Large intestine (tissue), 3 donors: ENCODE data around the gene PCSK6. TPM values are rescaled to one million over a fixed set of nuclear protein-coding genes. Genes with fewer than 3 reads are reported as not detected.

Experiments used
- DNase-seq, 2 donors: peaks; one replicate each; pipeline versions ENCODE4 v3.0.0 to v3.0.0-alpha.2; 2013
- H3K27ac ChIP-seq: one replicate; pipeline ENCODE4 v1.5.1; 2013; ENCODE audit warnings: low read length
- H3K27me3 ChIP-seq: 2 replicates; pipeline ENCODE4 v1.6.1; 2013; ENCODE audit warnings: low read length; ENCODE audit not compliant: control insufficient read depth, insufficient read depth
- H3K36me3 ChIP-seq: 2 replicates; pipeline ENCODE4 v1.6.1; 2013; ENCODE audit warnings: low read length; ENCODE audit not compliant: control insufficient read depth, insufficient read depth
- H3K4me1 ChIP-seq: one replicate; pipeline ENCODE4 v1.6.1; 2013; ENCODE audit warnings: low read length; ENCODE audit not compliant: control insufficient read depth, insufficient read depth
- H3K4me3 ChIP-seq: one replicate; pipeline ENCODE4 v1.5.1; 2013; ENCODE audit warnings: low read length
- H3K9me3 ChIP-seq: one replicate; pipeline ENCODE4 v1.6.1; 2013; ENCODE audit warnings: mild to moderate bottlenecking, low read depth, low read length, moderate library complexity; ENCODE audit not compliant: control insufficient read depth
- WGBS: methylation state at CpG from one replicate; pipeline ENCODE4 v1.1.5; 2013; ENCODE audit warnings: low lambda C conversion rate; ENCODE audit not compliant: insufficient coverage; 5-methylcytosine and 5-hydroxymethylcytosine counted together
- polyA plus RNA-seq: library from polyadenylated mRNA; unstranded; fragments of 120-200 nt; gene quantifications from one replicate; pipeline ENCODE4 v1.2.1, GENCODE V29; 2013

PCSK6 gene
- polyA plus RNA-seq, 1 donor: 22.2 TPM

DNA sequence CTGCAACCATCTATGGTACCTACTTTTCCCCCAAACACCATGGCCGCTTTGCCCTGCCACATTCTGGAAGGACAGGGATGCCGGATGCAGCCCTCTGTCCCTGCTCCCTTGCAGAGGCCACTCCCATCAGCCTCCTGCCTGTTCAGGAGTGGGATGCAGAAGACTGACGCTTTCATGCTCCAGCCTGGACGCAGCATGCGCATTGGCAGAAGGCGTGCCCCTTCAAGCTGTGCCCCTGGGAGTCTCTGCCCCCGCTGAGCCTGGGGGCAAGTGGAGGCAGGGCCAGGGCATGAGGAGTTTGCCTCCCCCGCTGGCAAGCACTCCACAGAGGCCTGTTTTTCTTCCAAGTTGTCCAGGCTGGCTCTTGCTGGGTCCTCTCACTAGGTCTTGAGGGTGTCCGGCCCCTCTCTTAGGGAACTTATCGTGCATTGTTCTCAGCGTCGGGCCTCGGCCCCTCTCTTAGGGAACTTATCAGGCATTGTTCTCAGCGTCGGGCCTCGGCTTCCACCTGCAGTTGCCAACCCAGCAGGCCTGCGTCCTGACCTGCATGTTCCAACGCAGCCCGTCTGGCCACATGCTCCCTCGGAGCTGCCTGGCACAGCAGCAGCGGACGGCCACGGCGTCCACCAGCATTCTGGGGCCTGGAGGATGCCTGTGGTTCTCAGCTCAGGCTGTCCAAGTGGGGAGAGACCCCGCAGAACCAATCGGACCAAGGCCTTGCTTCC, 179.9 kb downstream of the PCSK6 start:
- Histone ChIP-seq H3K4me1 (no peaks in the 10 kb centered on the region), H3K36me3 (no peaks in the 10 kb centered on the region), H3K27me3 (no peaks in the 10 kb centered on the region), H3K27ac (no peak overlapping the region), H3K9me3 (no peaks in the 10 kb centered on the region), H3K4me3 (no peak overlapping the region)
- DNase-seq: no peak
- no CpG with 5 or more reads among the region's 26 CpGs for WGBS

GRCh38 chr15:101308604-101309435, 180.7 kb downstream of the PCSK6 start:
- DNase-seq: no peak
- no peaks in the 10 kb centered on the region for H3K4me1 ChIP-seq
- no peaks in the 10 kb centered on the region for H3K36me3 ChIP-seq
- no peaks in the 10 kb centered on the region for H3K9me3 ChIP-seq
- no CpG with 5 or more reads among the region's 20 CpGs for WGBS
- no peak overlapping the region for H3K4me3 ChIP-seq
- H3K27me3 ChIP-seq: no peaks in the 10 kb centered on the region
- H3K27ac ChIP-seq: no peak overlapping the region

- Histone ChIP-seq H3K27ac (no peak overlapping the region), H3K9me3 (no peaks in the 10 kb centered on the region), H3K36me3 (no peaks in the 10 kb centered on the region), H3K4me1 (no peaks in the 10 kb centered on the region), H3K27me3 (no peaks in the 10 kb centered on the region), H3K4me3 (no peak overlapping the region)
- DNase-seq: no peak
- WGBS: no CpG with 5 or more reads among the region's 16 CpGs
Observed at GRCh38 chr15:101307897-101308603, 181.5 kb downstream of the PCSK6 start.

- no peak for DNase-seq
- Histone ChIP-seq H3K27ac (no peak overlapping the region), H3K27me3 (no peaks in the 10 kb centered on the region), H3K9me3 (no peaks in the 10 kb centered on the region), H3K36me3 (no peaks in the 10 kb centered on the region), H3K4me1 (no peaks in the 10 kb centered on the region), H3K4me3 (no peak overlapping the region)
- no CpG with 5 or more reads among the region's 24 CpGs for WGBS
Observed at GRCh38 chr15:101307048-101307896, 182.2 kb downstream of the PCSK6 start.

DNA sequence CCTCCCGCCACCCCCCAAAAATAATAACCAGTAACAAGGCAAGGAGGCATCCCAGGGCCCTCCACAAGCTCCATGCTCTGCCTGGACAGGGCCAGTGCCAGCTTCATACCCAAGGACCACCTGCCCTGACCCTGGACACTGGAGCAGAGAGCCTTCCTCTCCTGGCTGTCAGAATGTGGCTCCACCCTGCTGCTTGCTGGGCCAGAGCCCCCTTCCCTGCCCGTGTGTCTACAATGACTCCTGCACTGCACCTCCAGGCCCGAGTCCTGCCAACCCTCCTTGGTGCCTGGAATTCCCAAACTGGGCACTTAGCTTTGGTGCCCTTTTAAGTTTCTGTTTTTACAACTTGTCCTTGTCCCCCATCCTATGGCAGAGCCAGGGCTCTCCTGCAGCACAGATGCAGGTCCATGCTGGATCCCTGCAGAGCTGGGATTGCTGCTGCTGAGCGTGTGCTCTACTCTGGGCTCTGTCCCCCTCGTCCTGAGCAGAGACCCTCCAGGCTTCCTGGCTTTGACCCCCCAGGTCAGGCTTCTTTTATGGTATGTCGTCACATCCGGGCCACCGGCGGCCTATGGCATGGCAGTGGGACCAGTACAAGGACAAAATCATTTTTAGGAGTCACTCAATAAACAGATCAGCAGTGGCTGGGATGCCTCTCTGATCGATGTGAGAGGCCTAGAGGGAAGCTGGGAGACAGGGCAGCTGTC, 183.0 kb downstream of the PCSK6 start:
- Histone ChIP-seq H3K9me3 (no peaks in the 10 kb centered on the region), H3K27me3 (no peaks in the 10 kb centered on the region), H3K27ac (no peak overlapping the region), H3K4me1 (no peaks in the 10 kb centered on the region), H3K4me3 (no peak overlapping the region), H3K36me3 (no peaks in the 10 kb centered on the region)
- no CpG with 5 or more reads among the region's 10 CpGs for WGBS
- DNase-seq: no peak

- Histone ChIP-seq H3K27me3 (no peaks in the 10 kb centered on the region), H3K9me3 (no peaks in the 10 kb centered on the region), H3K36me3 (no peaks in the 10 kb centered on the region), H3K27ac (no peak overlapping the region), H3K4me1 (no peaks in the 10 kb centered on the region), H3K4me3 (no peak overlapping the region)
- no peak for DNase-seq
- no CpG with 5 or more reads among the region's 8 CpGs for WGBS
Observed at GRCh38 chr15:101305820-101306255, 183.7 kb downstream of the PCSK6 start.

DNA sequence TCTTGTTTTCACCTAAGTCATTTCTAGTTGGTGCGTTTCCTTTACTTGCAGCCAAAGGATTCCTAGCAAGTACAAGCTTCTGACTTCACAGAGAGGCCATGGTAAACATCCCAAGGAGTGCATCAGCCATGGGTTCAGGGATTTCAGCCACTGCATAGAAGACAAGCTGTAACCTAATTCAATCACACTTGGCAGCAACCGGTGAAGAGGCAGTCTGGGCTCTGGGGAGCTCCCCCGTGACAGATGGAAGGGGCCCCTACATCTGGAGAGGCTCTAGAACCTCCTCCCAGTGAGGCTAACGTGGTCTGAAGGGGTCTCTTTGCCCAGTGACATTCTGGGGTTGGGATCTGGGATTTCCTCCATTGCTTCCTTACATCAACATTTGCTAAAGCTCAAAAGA, 186.1 kb downstream of the PCSK6 start:
- Histone ChIP-seq H3K27ac (no peak overlapping the region), H3K36me3 (no peaks in the 10 kb centered on the region), H3K9me3 (no peaks in the 10 kb centered on the region), H3K27me3 (no peaks in the 10 kb centered on the region), H3K4me1 (no peaks in the 10 kb centered on the region), H3K4me3 (no peak overlapping the region)
- 100% methylated on average over 1 of the region's 4 CpGs for WGBS
- no peak for DNase-seq

GRCh38 chr15:101296418-101297405, 192.8 kb downstream of the PCSK6 start:
- H3K9me3 ChIP-seq: no peaks in the 10 kb centered on the region
- H3K4me3 ChIP-seq: no peak overlapping the region
- H3K27ac ChIP-seq: peak overlapping the region; percentile 86
- WGBS: 92% methylated on average over 1 of the region's 9 CpGs
- no peaks in the 10 kb centered on the region for H3K27me3 ChIP-seq
- DNase-seq: no peak
- peaks cover 3% of the 10 kb centered on the region for H3K4me1 ChIP-seq
- H3K36me3 ChIP-seq: peaks cover 5% of the 10 kb centered on the region
